Liver (tissue), 9 donors: ENCODE measurements around the gene SLC27A3. TPM values are rescaled to one million over a fixed set of nuclear protein-coding genes. Genes with fewer than 3 reads are reported as not detected.

Source experiments
- DNase-seq: peaks from one replicate; pipeline ENCODE4 v3.0.0-alpha.2; 2017; ENCODE audit warnings: low spot score
- H3K27ac ChIP-seq, 2 donors: one replicate each; pipeline ENCODE4 v1.7.0; 2013; ENCODE audit warnings: inconsistent platforms in 2 of 2, low read length in 2 of 2, control low read depth in 1 of 2, low read depth in 1 of 2, mild to moderate bottlenecking in 1 of 2
- H3K27me3 ChIP-seq, 4 donors: one replicate each; pipeline versions ENCODE4 v1.6.1 to v1.7.0; 2013; ENCODE audit warnings: low read length in 3 of 4, inconsistent platforms in 1 of 4, mild to moderate bottlenecking in 1 of 4, moderate library complexity in 1 of 4; ENCODE audit not compliant: control insufficient read depth in 4 of 4, insufficient read depth in 4 of 4
- H3K36me3 ChIP-seq, 4 donors: one replicate each; pipeline versions ENCODE4 v1.6.1 to v1.7.0; 2013; ENCODE audit warnings: low read length in 3 of 4, mild to moderate bottlenecking in 3 of 4, low read depth in 1 of 4, moderate library complexity in 1 of 4; ENCODE audit not compliant: control insufficient read depth in 4 of 4, insufficient read depth in 3 of 4
- H3K4me1 ChIP-seq, 4 donors: one replicate each; pipeline versions ENCODE4 v1.6.1 to v1.7.0; 2013; ENCODE audit warnings: low read length in 3 of 4, mild to moderate bottlenecking in 3 of 4, moderate library complexity in 1 of 4; ENCODE audit not compliant: control insufficient read depth in 4 of 4, insufficient read depth in 4 of 4
- H3K4me3 ChIP-seq, 3 donors: one replicate each; pipeline versions ENCODE4 v1.6.1 to v1.7.0; 2013; ENCODE audit warnings: low read length in 3 of 3, control low read depth in 1 of 3, low read depth in 1 of 3, mild to moderate bottlenecking in 1 of 3
- H3K9ac ChIP-seq, 2 donors: one replicate each; pipeline ENCODE4 v1.7.0; 2013; ENCODE audit warnings: low read length in 2 of 2, mild to moderate bottlenecking in 2 of 2, moderate library complexity in 2 of 2, control low read depth in 1 of 2, low read depth in 1 of 2
- H3K9me3 ChIP-seq, 4 donors: one replicate each; pipeline versions ENCODE4 v1.6.1 to v1.7.0; 2013; ENCODE audit warnings: low read length in 3 of 4; ENCODE audit not compliant: control insufficient read depth in 4 of 4
- ATF3 ChIP-seq: IDR thresholded peaks from 2 replicates; pipeline ENCODE4 v1.6.1; 2016; ENCODE audit warnings: antibody characterized with exemption
- EGR1 ChIP-seq, 2 donors: IDR thresholded peaks; 2 replicates each; pipeline ENCODE4 v1.6.1; 2016 to 2018; ENCODE audit warnings: antibody characterized with exemption in 2 of 2, low read depth in 2 of 2
- FOXA1 ChIP-seq: IDR thresholded peaks from 2 replicates; pipeline ENCODE4 v1.6.1; 2016; ENCODE audit warnings: antibody characterized with exemption
- FOXA2 ChIP-seq: IDR thresholded peaks from 2 replicates; pipeline ENCODE4 v1.6.1; 2016; ENCODE audit warnings: antibody characterized with exemption
- GABPA ChIP-seq, 2 donors: IDR thresholded peaks in 1 of 2; conservative IDR thresholded peaks in 1 of 2; 2 replicates each; pipeline ENCODE4 v1.6.1; 2016; ENCODE audit warnings: antibody characterized with exemption in 2 of 2, mild to moderate bottlenecking in 1 of 2, moderate library complexity in 1 of 2
- HNF4A ChIP-seq, 2 donors: conservative IDR thresholded peaks; 2 replicates each; pipeline ENCODE4 v1.6.1; 2016; ENCODE audit warnings: antibody characterized with exemption in 2 of 2, mild to moderate bottlenecking in 2 of 2
- JUND ChIP-seq, 2 donors: IDR thresholded peaks; 2 replicates each; pipeline ENCODE4 v1.6.1; 2016; ENCODE audit warnings: antibody characterized with exemption in 2 of 2
- MAX ChIP-seq: IDR thresholded peaks from 2 replicates; pipeline ENCODE4 v1.6.1; 2016; ENCODE audit warnings: antibody characterized with exemption
- SP1 ChIP-seq: IDR thresholded peaks from 2 replicates; pipeline ENCODE4 v1.6.1; 2018; ENCODE audit warnings: antibody characterized with exemption, mild to moderate bottlenecking
- TAF1 ChIP-seq: conservative IDR thresholded peaks from 2 replicates; pipeline ENCODE4 v1.6.1; 2016; ENCODE audit warnings: antibody characterized with exemption, mild to moderate bottlenecking
- YY1 ChIP-seq: IDR thresholded peaks from 2 replicates; pipeline ENCODE4 v1.6.1; 2016; ENCODE audit warnings: antibody characterized with exemption, mild to moderate bottlenecking
- WGBS: extraction: QIAGEN DNeasy Blood & Tissue Kit; methylation state at CpG from one replicate; pipeline ENCODE4 v1.1.7; 2013; 5-methylcytosine and 5-hydroxymethylcytosine counted together
- polyA plus RNA-seq, 2 donors: library from polyadenylated mRNA; stranded (reverse) in 1 of 2; unstranded in 1 of 2; fragments of 200-250 nt in 1 of 2; fragments of >200 nt in 1 of 2; fragmentation: Nextera tagmentation in 1 of 2; extraction: Ambion mirVana in 1 of 2; gene quantifications; one replicate each; pipeline versions ENCODE4 v1.2.1 to v1.2.3, GENCODE V29; 2013 to 2015
- total RNA-seq, 2 donors: library from RNA; depleted of rRNA; stranded (reverse); fragments of >200 nt; gene quantifications; one replicate each; pipeline ENCODE4 v1.2.3, GENCODE V29; 2014
- TF ChIP-seq, protein P1 (sequence below): fragments of 150-350 bp; IDR thresholded peaks from 2 replicates; pipeline ENCODE4 v1.5.1; 2017; ENCODE audit warnings: improper control_type of control experiment, low read depth, low read length; ENCODE audit not compliant: missing input control
- TF ChIP-seq, protein P2 (sequence below): IDR thresholded peaks from 2 replicates; pipeline ENCODE4 v1.6.1; 2016; ENCODE audit warnings: antibody characterized with exemption
- donor health status: healthy.
- donor health status: healthy.
- donor health status: healthy.
- donor health status: healthy.
- donor health status: healthy.

The SLC27A3 gene
- total and polyA plus RNA-seq, 4 donors, result 18.1 to 47.4 (median 28.2) TPM

- no peak for TF ChIP-seq MAX
- no peak for TF ChIP-seq HNF4A (conservative IDR thresholded peaks at IDR 0.05)
- no peak for TF ChIP-seq FOXA1
- TF ChIP-seq SP1, result no peak
- TF ChIP-seq TAF1, result no peak
- no peak for TF ChIP-seq FOXA2
- no peak overlapping the region for H3K27ac ChIP-seq
- 96% methylated on average over 2 of the region's 2 CpGs for WGBS
- no peak overlapping the region for H3K9ac ChIP-seq
- peaks cover 8 to 43% (median 41%) of the 10 kb centered on the region in 4 donors for H3K36me3 ChIP-seq
- H3K4me1 ChIP-seq, result peaks cover 6 to 47% (median 30%) of the 10 kb centered on the region in 4 donors
- H3K4me3 ChIP-seq, result no peak overlapping the region
- no peaks in the 10 kb centered on the region for H3K9me3 ChIP-seq
- DNase-seq, result no peak
- H3K27me3 ChIP-seq, result no peaks in the 10 kb centered on the region
These were observed 29.8 kb upstream of the SLC27A3 start for GRCh38 chr1:153745417-153745816.

DNA sequence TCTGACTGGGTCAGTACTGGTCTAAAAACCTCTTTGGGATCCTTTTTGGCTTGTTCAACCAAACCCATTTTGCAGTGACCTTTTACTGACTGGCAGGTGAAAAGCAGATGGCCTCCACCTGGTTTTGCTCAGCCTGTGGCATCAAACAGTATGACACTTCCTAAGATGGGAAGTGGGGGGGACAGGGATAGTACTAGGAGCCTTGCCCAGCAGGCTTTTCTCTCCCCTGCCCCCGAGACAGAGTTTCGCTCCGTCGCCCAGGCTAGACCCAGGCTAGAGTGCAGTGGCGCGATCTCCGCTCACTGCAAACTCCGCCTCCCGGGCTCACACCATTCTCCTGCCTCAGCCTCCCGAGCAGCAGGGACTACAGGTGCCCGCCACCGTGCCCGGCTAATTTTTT, 29.0 kb upstream of the SLC27A3 start:
- H3K27ac ChIP-seq, result no peak overlapping the region
- peaks cover 6 to 43% (median 24%) of the 10 kb centered on the region in 4 donors for H3K4me1 ChIP-seq
- peaks cover 6 to 46% (median 39%) of the 10 kb centered on the region in 4 donors for H3K36me3 ChIP-seq
- no peak for DNase-seq
- no peak overlapping the region for H3K9ac ChIP-seq
- no peaks in the 10 kb centered on the region for H3K9me3 ChIP-seq
- H3K27me3 ChIP-seq, result no peaks in the 10 kb centered on the region
- no peak overlapping the region for H3K4me3 ChIP-seq
- 98% methylated on average over 13 of the region's 13 CpGs for WGBS
- TF ChIP-seq TAF1 (no peak), MAX (no peak), YY1 (no peak), ATF3 (no peak), EGR1 (IDR thresholded peaks at IDR 0.05; ENCODE audit: low read depth in 2 of 2) (no peak), SP1 (no peak), JUND (IDR thresholded peaks at IDR 0.05) (no peak), GABPA (IDR thresholded peaks at IDR 0.05 in 1 of 2, conservative IDR thresholded peaks at IDR 0.05 in 1 of 2) (no peak)
- TF ChIP-seq, protein P1, sequence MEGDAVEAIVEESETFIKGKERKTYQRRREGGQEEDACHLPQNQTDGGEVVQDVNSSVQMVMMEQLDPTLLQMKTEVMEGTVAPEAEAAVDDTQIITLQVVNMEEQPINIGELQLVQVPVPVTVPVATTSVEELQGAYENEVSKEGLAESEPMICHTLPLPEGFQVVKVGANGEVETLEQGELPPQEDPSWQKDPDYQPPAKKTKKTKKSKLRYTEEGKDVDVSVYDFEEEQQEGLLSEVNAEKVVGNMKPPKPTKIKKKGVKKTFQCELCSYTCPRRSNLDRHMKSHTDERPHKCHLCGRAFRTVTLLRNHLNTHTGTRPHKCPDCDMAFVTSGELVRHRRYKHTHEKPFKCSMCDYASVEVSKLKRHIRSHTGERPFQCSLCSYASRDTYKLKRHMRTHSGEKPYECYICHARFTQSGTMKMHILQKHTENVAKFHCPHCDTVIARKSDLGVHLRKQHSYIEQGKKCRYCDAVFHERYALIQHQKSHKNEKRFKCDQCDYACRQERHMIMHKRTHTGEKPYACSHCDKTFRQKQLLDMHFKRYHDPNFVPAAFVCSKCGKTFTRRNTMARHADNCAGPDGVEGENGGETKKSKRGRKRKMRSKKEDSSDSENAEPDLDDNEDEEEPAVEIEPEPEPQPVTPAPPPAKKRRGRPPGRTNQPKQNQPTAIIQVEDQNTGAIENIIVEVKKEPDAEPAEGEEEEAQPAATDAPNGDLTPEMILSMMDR, result no peak
- TF ChIP-seq, protein P2, sequence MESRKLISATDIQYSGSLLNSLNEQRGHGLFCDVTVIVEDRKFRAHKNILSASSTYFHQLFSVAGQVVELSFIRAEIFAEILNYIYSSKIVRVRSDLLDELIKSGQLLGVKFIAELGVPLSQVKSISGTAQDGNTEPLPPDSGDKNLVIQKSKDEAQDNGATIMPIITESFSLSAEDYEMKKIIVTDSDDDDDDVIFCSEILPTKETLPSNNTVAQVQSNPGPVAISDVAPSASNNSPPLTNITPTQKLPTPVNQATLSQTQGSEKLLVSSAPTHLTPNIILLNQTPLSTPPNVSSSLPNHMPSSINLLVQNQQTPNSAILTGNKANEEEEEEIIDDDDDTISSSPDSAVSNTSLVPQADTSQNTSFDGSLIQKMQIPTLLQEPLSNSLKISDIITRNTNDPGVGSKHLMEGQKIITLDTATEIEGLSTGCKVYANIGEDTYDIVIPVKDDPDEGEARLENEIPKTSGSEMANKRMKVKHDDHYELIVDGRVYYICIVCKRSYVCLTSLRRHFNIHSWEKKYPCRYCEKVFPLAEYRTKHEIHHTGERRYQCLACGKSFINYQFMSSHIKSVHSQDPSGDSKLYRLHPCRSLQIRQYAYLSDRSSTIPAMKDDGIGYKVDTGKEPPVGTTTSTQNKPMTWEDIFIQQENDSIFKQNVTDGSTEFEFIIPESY, result no peak

- Histone ChIP-seq H3K9ac (no peak overlapping the region), H3K36me3 (peaks cover 6 to 57% (median 51%) of the 10 kb centered on the region in 4 donors), H3K9me3 (no peaks in the 10 kb centered on the region), H3K27me3 (no peaks in the 10 kb centered on the region), H3K27ac (no peak overlapping the region), H3K4me1 (peaks cover 0 to 16% (median 3%) of the 10 kb centered on the region in 4 donors), H3K4me3 (no peak overlapping the region)
- TF ChIP-seq, protein P1, result no peak
- DNase-seq, result no peak
- 85% methylated on average over 2 of the region's 2 CpGs for WGBS
These were observed 26.3 kb upstream of the SLC27A3 start for GRCh38 chr1:153748903-153749302.
